ENCODE results near the gene CENPP. TPM values are rescaled to one million over a fixed set of nuclear protein-coding genes. Genes with fewer than 3 reads are reported as not detected.

Gene CENPP
- total RNA-seq, 1 donor from 2014 or later, result 5.7 TPM

DNA sequence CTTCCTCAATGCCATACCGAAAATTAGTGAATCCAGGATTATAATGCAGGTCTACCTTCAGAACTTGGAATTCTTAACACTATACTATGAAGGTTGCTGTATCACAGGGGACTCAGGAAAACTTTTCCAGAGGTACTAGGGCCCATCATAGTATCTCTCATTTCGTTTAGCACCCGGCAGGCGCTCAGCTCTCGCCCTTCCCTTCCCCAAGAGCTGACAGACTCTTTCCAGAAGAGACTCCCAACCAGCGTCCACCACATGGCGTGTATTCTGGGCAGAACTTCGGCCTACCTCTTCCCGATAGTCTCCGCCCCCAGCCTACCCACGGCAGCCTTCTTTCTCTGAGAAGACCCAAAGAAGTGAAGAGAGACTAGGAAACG lies 874 bp upstream of the CENPP start:
- H3K27me3 Mint-ChIP-seq (ENCODE audit: unreplicated experiment), result peaks cover 6% of the 10 kb centered on the region
- peak overlapping the region; percentile 99 for H3K27ac Mint-ChIP-seq (ENCODE audit: unreplicated experiment)
- H3K4me3 Mint-ChIP-seq (ENCODE audit: unreplicated experiment), result peak overlapping the region; percentile 100
- H3K36me3 Mint-ChIP-seq (ENCODE audit: unreplicated experiment), result no peaks in the 10 kb centered on the region
- peaks cover 5% of the 10 kb centered on the region for H3K4me1 Mint-ChIP-seq (ENCODE audit: low read depth, unreplicated experiment)
- no peak for DNase-seq
- peaks cover 9% of the 10 kb centered on the region for H3K9me3 Mint-ChIP-seq (ENCODE audit: unreplicated experiment)
- TF ChIP-seq, protein P1, sequence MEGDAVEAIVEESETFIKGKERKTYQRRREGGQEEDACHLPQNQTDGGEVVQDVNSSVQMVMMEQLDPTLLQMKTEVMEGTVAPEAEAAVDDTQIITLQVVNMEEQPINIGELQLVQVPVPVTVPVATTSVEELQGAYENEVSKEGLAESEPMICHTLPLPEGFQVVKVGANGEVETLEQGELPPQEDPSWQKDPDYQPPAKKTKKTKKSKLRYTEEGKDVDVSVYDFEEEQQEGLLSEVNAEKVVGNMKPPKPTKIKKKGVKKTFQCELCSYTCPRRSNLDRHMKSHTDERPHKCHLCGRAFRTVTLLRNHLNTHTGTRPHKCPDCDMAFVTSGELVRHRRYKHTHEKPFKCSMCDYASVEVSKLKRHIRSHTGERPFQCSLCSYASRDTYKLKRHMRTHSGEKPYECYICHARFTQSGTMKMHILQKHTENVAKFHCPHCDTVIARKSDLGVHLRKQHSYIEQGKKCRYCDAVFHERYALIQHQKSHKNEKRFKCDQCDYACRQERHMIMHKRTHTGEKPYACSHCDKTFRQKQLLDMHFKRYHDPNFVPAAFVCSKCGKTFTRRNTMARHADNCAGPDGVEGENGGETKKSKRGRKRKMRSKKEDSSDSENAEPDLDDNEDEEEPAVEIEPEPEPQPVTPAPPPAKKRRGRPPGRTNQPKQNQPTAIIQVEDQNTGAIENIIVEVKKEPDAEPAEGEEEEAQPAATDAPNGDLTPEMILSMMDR (IDR thresholded peaks at IDR 0.05; ENCODE audit: partially characterized antibody, unreplicated experiment), result no peak

DNA sequence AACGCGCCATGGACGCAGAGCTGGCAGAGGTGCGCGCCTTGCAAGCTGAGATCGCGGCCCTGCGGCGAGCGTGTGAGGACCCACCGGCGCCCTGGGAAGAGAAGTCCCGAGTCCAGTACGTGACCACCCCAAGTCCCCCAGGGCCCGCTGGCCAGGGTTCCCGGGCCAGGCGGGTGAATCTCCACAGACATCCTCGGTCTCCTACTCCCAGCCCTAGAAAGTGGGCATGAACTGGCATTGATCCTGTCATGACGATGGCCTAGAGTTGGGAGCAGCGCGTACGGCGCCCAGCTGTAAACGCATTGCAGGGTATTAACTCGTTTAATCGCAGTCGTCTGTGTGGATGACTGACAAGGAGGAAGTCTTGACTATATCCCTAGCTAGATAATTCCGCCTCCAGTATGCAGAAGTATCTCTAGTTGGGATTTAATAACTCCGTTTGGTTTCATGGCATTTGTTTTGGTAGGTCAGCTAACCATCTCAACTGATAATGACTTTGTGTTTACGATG lies 293 bp downstream of the CENPP start:
- Mint-ChIP-seq H3K27ac (ENCODE audit: unreplicated experiment) (peak overlapping the region; percentile 99), H3K27me3 (ENCODE audit: unreplicated experiment) (peaks cover 7% of the 10 kb centered on the region), H3K4me1 (ENCODE audit: low read depth, unreplicated experiment) (peaks cover 5% of the 10 kb centered on the region)

DNA sequence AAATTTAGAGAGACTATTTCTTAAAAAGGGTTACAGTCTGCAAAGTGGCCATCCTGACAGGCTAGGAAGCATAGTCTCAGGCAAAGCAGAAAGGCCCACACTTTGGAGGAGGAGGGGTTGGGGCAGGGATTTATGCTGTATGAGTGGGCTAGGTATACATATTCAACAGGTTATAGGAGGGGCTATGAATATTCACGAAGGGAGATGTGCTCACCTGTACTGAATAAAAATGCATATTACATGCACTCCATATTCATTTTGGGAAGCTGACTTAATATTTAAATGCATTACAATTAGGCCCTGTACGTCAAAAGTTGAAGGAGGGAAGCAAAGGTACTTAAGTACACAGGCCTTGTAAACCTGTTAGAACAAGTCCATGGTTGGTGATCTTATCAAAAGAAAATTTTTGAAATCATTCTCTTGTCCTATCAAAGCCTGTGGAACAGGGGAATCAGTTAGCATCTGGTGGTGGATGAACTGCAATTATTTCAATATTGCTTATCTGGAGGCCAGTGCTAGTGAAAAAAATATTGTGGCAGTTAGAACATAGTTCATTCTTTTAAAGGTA lies 1.6 kb downstream of the CENPP start:
- Mint-ChIP-seq H3K9me3 (ENCODE audit: unreplicated experiment) (peaks cover 9% of the 10 kb centered on the region), H3K4me3 (ENCODE audit: unreplicated experiment) (peak overlapping the region; percentile 100), H3K36me3 (ENCODE audit: unreplicated experiment) (no peaks in the 10 kb centered on the region), H3K27ac (ENCODE audit: unreplicated experiment) (no peak overlapping the region), H3K27me3 (ENCODE audit: unreplicated experiment) (peaks cover 7% of the 10 kb centered on the region), H3K4me1 (ENCODE audit: low read depth, unreplicated experiment) (peaks cover 5% of the 10 kb centered on the region)
- TF ChIP-seq, protein P1 (IDR thresholded peaks at IDR 0.05; ENCODE audit: partially characterized antibody, unreplicated experiment), result no peak
- DNase-seq, result no peak

More for the DNA sequence above, 293 bp downstream of the CENPP start:
- H3K4me3 Mint-ChIP-seq (ENCODE audit: unreplicated experiment), result peak overlapping the region; percentile 100
- DNase-seq, result no peak
- H3K9me3 Mint-ChIP-seq (ENCODE audit: unreplicated experiment), result peaks cover 9% of the 10 kb centered on the region
- TF ChIP-seq, protein P1 (IDR thresholded peaks at IDR 0.05; ENCODE audit: partially characterized antibody, unreplicated experiment), result no peak
- no peaks in the 10 kb centered on the region for H3K36me3 Mint-ChIP-seq (ENCODE audit: unreplicated experiment)

DNA sequence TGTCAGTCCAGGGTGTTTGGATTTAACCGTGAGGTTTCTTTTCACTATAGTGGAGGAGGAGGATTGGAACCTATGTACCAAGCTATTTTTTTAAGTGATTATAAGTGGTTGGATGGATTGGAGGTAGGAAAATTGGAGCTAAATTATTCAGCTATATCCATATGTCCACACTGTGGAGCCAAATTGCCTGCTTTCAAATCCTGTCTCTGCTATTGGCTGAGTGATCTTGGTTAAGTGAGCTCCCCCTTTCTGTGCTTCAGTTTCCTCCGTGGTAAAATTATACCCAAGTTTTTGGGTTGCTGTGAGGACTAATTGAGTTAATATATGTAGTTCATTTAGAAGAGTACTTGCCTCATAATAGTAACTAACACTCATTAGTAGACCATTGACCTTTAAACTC lies 2.5 kb downstream of the CENPP start:
- no peak overlapping the region for H3K4me3 Mint-ChIP-seq (ENCODE audit: unreplicated experiment)
- H3K36me3 Mint-ChIP-seq (ENCODE audit: unreplicated experiment), result no peaks in the 10 kb centered on the region
- no peak overlapping the region for H3K27ac Mint-ChIP-seq (ENCODE audit: unreplicated experiment)
- peaks cover 5% of the 10 kb centered on the region for H3K4me1 Mint-ChIP-seq (ENCODE audit: low read depth, unreplicated experiment)
- DNase-seq, result no peak
- peaks cover 9% of the 10 kb centered on the region for H3K9me3 Mint-ChIP-seq (ENCODE audit: unreplicated experiment)
- peaks cover 7% of the 10 kb centered on the region for H3K27me3 Mint-ChIP-seq (ENCODE audit: unreplicated experiment)
- TF ChIP-seq, protein P1 (IDR thresholded peaks at IDR 0.05; ENCODE audit: partially characterized antibody, unreplicated experiment), result no peak

DNA sequence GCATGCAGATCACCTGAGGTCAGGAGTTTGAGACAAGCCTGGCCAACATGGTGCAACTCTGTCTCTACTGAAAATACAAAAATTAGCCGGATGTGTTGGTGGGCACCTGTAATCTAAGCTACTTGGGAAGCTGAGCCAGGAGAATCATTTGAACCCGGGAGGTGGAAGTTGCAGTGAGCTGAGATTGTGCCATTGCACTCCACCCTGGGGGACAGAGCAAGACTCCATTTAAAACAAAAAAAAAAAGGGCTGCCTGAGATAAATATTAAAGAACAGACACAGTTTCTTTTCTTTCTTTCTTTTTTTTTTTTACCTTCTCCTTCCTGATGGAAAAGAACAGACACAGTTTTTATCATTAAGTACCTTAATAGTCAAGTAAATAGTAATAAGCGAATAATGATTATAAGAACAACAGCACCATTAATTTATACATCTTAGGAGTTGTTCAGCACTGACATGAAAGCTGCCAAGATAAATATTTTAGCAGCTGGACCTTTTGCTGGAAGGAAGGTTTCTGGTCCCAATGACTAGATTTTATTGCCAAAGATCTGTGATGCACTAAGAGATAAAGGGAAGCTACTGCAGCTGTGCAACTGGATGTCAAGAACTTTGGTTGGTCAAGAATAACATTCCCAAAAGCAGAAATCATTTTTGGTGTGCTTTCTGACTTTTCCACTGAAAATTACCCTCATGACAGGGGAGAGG lies 7.0 kb downstream of the CENPP start:
- no peak overlapping the region for H3K27ac Mint-ChIP-seq (ENCODE audit: unreplicated experiment)
- DNase-seq, result no peak
- H3K36me3 Mint-ChIP-seq (ENCODE audit: unreplicated experiment), result no peaks in the 10 kb centered on the region
- H3K27me3 Mint-ChIP-seq (ENCODE audit: unreplicated experiment), result peaks cover 2% of the 10 kb centered on the region
- no peak overlapping the region for H3K4me3 Mint-ChIP-seq (ENCODE audit: unreplicated experiment)
- TF ChIP-seq, protein P1 (IDR thresholded peaks at IDR 0.05; ENCODE audit: partially characterized antibody, unreplicated experiment), result no peak
- no peaks in the 10 kb centered on the region for H3K9me3 Mint-ChIP-seq (ENCODE audit: unreplicated experiment)
- no peaks in the 10 kb centered on the region for H3K4me1 Mint-ChIP-seq (ENCODE audit: low read depth, unreplicated experiment)
